ENCODE results near the gene MAFB.

Gene MAFB

GRCh38 chr20:40702504-40702903 lies 13.5 kb upstream of the MAFB start:
- no peak for DNase-seq (ENCODE audit: low read depth)

DNA sequence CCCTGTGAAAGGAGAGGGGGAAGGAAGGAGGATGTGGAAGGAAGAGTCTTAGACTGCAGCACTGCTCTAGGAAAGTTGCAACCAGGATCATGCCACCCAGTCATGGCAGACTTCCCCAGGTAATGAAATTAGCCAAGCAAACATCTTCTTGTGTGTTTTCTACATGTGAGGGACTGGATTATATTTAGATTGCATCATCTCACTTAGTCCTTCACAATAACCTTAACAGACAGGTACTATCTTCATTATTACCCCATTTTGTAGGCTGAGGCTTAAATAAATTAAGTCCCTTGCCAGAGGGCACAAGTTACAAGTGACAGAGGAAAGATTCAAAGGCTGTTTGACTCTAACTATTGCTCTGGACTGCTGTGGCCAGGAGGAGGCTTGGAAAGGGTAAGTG lies 9.7 kb upstream of the MAFB start:
- no peak for DNase-seq (ENCODE audit: low read depth)

GRCh38 chr20:40698281-40698680 lies 9.2 kb upstream of the MAFB start:
- no peak for DNase-seq (ENCODE audit: low read depth)

DNA sequence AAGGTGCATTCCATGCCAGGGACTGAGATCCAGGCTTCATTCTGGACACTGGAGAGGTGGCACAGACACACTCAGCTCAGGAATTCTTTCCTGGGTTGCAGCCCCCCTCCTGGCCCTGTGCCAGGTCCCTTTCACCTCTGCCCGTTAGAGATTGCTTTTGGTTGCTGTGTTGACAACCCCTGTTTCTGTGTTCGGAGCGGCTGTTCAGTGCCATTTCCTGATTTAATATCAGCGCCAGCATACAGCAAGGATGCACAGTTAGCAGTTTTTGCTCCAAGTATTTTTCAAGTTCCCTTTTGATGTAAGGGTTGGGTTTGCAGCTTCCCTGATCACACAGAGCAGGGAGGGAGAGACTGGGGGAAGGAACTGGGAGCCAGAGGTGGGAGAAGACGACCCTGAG lies 8.5 kb upstream of the MAFB start:
- no peak for DNase-seq (ENCODE audit: low read depth)

DNA sequence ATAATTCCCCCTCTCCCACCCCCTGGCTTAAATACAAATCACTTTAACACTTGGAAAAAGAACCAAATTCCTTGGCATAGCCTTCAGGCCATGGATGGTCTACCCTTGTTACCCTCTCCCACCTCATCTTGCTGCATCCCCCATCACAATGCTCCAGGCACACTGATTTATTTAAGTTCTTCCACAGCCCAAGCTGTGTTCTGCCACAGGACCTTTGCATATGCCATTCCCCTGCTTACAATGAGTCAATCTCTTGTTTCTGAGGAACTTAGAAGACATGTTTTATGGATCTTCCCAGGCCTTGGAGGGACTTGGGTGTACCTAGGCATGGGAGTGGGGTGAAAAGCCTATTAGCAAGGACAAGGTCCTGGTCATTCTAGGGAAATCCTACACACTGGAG lies 6.2 kb upstream of the MAFB start:
- DNase-seq (ENCODE audit: low read depth): no peak

GRCh38 chr20:40694246-40694645 lies 5.2 kb upstream of the MAFB start:
- DNase-seq (ENCODE audit: low read depth): no peak

DNA sequence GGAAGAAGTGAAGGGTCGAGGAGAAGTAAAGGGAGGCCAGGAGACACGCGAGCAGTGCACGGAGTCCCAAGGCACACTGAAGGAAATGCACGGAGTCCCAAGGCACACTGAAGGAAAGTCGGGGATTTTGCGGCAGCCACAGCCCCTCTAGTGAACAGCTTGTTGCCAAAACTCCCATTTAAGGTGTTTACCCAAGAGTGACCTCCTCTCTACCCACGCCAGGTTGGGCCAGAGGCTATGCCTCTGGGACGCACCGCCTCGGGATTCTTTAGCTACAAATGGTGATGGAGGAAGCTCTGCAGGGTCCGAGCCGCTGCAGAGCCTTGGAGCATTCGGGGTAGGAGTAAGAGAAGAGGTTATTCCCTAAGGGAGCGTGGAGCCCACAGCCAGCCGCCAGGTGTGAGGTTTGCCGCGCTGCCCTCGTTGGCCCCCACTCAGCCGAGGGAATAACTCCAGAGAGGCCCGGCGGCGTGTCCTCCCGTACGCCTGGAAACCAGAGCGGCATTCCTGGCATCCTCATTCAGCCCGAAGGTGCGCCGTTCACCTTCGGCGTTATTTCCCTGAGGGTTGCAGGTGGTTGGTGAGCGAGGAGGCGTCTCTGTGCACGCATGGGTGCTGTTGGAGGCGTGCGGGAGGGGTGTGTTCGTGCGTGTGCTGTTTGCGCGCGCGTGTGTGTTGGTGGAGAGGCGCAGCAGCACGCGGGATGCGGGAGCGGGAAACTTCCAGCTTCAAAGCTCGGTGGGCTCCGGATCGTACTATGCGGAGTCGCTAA lies 3.4 kb upstream of the MAFB start:
- DNase-seq (ENCODE audit: low read depth): no peak

- DNase-seq (ENCODE audit: low read depth): no peak
Measured at GRCh38 chr20:40691566-40692239, 2.7 kb upstream of the MAFB start.

DNA sequence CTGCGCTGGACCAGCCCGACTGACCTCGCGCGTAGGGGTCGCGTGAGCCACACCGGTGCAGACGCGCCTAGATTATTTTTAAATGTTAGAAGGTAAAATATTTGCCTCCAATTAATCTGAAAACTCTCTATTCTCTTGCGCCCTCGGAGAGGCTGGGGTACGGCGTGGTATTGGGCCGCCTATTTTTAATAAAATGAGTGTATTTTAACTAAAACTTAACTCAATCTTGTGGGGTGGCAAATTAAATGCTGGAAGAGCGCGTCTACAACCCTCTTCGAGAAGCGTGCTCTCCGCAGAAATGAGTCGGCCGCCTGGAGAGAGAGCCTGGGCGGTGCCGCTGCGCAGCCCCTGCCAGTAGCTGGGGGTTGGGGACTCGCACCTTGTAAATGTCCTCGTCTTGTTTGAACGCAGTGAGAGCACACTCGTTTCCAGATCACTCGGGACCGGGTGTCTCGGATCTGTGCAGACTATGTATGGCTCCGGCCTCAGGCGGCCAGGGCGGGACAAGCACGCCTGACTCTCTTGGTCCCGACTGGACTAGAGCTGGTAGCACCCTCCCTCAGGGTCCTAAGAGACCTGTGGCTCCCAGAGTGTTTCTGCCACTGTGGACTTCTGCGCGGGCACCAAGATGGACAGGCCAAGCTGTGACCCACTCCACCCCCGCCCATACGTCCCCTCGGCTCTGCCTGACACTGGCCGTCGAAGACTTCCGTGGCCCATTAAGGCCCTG lies 2.0 kb upstream of the MAFB start:
- no peak for DNase-seq (ENCODE audit: low read depth)

- DNase-seq (ENCODE audit: low read depth): peak; percentile 44
Measured at GRCh38 chr20:40689943-40690835, 1.2 kb upstream of the MAFB start.

DNA sequence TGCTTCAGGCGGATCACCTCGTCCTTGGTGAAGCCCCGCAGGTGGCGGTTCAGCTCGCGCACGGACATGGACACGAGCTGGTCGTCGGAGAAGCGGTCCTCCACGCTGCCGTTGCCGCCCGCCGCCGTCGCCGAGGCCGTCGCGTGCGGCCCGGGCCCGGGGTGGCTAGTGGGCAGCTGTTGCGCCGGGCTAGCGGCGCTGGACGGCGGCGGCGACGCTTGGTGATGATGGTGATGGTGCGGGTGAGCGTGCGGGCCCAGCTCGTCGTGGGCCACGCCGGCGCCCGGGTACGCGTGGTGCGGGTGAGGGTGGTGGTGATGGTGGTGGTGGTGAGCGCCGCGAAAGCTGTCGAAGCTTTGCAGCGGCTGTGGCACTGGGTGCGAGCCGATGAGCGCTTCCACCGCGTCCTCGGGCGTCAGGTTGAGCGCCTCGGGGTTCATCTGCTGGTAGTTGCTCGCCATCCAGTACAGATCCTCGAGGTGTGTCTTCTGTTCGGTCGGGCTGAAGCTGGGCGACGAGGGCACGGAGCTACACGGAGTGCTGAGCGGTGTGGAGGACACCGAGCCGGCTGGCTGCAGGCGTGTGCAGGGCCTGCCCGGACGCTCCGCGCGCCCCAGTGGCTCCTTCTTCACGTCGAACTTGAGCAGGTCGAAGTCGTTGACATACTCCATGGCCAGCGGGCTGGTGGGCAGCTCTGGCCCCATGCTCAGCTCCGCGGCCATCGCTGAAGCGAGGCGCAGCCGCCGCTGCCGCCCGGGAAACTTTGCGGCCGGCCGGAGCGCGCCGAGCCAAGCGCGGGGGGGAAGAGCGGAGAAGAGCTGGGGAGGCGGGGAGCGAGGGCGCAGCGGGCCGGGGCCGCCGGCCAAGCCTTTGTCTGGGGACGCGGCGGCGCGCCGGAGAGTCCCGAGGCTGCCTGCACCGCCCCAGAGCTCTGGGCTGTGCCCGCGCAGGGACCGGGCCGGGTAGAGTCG lies 622 bp downstream of the MAFB start:
- no peak for DNase-seq (ENCODE audit: low read depth)

- DNase-seq (ENCODE audit: low read depth): no peak
Measured at GRCh38 chr20:40687384-40688128, 1.5 kb downstream of the MAFB start.

DNA sequence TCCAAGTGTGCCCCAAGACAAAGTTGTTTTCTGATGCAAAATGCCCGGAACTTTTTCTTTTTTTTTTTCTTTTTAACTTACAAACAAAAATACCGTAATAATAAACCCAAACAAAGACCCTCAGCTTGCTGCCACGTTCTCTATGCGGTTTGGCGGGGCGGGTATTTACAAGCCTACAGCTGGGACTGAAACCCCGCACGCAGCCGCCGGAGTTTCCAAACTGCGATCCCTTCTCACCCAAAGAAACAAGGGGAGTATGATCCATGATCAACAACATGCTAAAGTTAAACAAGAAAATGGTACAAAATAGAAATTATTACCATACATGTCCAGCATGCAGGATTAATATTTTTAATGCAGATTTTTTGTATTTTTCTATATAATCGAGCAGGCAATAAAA lies 2.1 kb downstream of the MAFB start:
- no peak for DNase-seq (ENCODE audit: low read depth)

- no peak for DNase-seq (ENCODE audit: low read depth)
Measured at GRCh38 chr20:40686434-40686882, 2.6 kb downstream of the MAFB start.

DNA sequence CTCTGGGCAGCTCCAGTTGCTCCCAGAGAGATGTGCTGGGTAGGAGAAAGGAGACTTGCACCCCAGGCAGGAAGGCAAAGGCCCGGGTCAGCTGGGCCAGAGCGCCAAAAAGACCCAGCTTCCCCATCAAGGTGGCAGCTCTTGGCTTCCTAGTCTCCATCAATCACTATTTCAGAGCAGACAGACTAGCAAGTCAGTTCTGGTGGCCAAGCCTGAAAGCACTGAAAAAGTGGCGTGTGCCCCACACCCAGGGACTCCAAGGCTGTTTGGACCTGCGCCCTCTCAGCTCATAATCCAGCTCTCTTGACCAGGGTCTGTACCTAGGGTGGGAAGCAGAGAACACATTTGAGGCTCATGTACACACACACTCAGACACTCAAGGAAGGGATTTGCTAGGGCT lies 3.7 kb downstream of the MAFB start:
- no peak for DNase-seq (ENCODE audit: low read depth)

DNA sequence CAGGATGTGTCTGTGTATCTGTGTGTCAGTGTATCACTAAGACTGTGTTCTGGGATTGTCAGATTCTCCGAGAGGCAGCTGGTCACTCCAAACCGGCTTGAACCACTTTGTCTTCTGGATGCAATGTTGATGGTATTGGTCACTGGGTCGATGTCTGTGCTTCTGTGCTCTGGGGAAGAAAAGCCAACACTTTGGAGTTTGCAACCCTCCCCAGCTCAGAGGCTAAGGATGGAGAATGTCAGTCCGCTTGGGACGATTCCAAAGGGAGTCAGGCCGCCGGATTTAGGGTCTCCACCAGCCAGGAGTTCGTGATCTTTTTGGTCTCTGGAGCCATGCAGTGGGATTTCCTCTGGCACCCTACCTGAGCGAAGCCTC lies 5.2 kb downstream of the MAFB start:
- no peak for DNase-seq (ENCODE audit: low read depth)

- no peak for DNase-seq (ENCODE audit: low read depth)
Measured at GRCh38 chr20:40683221-40683893, 5.7 kb downstream of the MAFB start.

DNA sequence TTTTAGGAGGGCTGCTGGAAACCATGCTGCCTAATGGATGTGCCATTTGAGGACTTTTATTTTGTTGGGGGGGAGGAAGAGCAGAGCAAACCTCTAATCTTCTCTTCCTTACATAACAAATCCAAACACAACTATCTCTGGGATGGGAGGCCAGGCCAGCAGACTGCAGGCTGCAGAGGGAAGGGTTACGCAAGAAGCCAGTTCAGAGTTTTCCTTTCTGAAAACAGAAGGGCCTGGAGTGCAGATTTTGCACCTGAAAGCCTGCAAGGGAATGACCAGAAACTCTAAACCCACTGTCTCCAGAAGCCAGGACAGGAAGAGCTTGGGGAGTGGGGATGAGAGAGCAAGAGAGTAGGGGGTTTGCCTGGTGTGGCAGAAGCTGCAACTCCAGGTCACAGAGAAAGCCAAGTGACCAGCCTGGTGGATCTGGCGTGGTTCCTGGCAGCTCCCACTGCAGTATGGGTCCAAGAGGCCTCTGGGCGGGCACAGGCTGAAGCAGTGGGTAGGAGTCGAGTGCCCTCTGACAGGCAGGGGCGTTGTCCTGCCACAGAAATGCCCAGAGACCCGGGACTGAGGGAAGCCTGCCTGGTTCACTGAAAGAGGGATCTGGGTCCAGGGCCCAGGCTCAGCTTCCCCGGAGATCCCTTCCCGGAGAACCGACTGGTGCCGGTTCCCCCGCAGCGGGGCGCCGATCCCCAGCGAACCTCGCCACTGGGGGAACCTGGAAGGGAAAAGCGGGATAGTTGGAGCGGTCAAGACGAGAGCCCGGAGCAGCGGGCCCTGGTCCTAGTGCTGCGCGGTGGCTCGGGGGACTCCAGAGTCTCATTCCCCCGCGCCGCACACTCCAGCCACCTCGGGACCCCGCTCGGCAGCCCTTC lies 6.7 kb downstream of the MAFB start:
- no peak for DNase-seq (ENCODE audit: low read depth)

- DNase-seq (ENCODE audit: low read depth): no peak
Measured at GRCh38 chr20:40681684-40682083, 7.4 kb downstream of the MAFB start.

Measured in GM04503 (cell line).